ENCODE data around the gene RNF121.

GRCh38 chr11:71962428-71963038 is 33.7 kb downstream of the RNF121 start:
- no peak for TF ChIP-seq L3MBTL2 (conservative IDR thresholded peaks at IDR 0.05)
- no peak for TF ChIP-seq SP1 (IDR thresholded peaks at IDR 0.05)
- no peak for TF ChIP-seq SUZ12 (IDR thresholded peaks at IDR 0.05)

All from HEK293T (cell line).